Head of caudate nucleus (tissue), 42 donors: ENCODE measurements around the gene PRSS38.

Experiments
- DNase-seq, 42 donors: peaks; one replicate each; pipeline versions ENCODE4 v3.0.0 to v3.0.0-alpha.2; 2020 to 2021; ENCODE audit warnings: mixed read lengths in 7 of 42
- intact Hi-C: fragments of 100-400 bp; cut with DNase I; formaldehyde crosslinking; loops from one replicate; pipeline ENCODE4 v1.15.0; 2022

The PRSS38 gene

GRCh38 chr1:227815468-227816409 lies at the start of gene PRSS38:
Gene PRSS38, plus strand, starts transcription at chr1:227815675. Its CDS starts 42 bp downstream, at chr1:227815717.
- intact Hi-C loops = no loop called here
- DNase-seq = no peak

DNA sequence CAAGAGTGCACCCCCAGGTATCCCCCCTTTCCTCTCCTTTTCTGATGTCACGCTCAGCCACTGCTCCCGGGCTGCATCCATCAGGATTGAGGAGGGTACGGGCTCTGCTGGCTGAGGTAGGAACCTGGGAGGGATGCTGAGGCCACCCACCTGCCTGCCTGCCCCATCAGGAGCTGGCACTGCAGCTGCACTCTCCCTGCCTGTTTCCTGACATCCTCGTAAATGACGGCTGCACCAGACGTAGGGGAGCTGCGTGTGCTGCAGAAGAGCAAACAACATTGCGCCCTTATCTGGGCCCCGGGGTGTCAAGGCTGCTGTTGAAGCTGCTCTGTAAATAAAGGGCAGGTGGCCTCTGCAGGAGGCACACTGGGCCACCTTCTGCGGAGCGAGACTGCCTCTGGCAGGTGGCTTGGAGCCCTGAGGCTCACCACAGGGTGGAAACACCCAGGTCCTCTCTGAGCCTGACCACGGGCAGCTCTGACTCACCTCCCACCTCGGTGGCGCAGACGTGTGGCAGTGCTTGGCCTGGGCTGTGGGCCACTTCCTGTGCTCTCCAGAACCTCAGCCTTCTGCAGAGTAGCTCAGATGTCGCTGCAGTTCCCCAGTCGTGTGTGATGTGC lies 49.4 kb upstream of the PRSS38 start:
- peak in 33 of 42 donors; percentile 38 to 89 (median 62) for DNase-seq
- intact Hi-C loops = no loop called here

GRCh38 chr1:227766653-227767277 lies 48.7 kb upstream of the PRSS38 start:
- no peak for DNase-seq
- intact Hi-C loops = no loop called here

GRCh38 chr1:227767401-227768124 lies 47.9 kb upstream of the PRSS38 start:
- intact Hi-C loops = no loop called here
- DNase-seq = no peak

DNA sequence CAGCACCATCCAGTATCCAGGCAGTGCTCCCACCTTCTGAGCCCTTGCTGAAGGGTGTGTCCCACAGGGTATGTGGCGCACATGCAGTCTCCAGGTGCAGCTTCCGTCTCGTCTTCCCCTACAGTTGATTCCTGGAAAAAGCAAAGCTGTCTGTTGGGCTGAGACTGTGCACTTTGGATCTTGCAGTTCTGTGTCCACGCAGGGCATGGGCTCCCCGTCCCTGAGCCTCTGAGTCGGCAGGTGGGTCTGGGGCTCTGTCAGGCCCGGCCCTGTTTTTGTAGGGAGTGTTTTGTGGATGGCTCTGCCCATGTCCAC lies 47.4 kb upstream of the PRSS38 start:
- intact Hi-C loops = no loop called here
- peak in 15 of 42 donors; percentile 21 to 65 (median 50) for DNase-seq

DNA sequence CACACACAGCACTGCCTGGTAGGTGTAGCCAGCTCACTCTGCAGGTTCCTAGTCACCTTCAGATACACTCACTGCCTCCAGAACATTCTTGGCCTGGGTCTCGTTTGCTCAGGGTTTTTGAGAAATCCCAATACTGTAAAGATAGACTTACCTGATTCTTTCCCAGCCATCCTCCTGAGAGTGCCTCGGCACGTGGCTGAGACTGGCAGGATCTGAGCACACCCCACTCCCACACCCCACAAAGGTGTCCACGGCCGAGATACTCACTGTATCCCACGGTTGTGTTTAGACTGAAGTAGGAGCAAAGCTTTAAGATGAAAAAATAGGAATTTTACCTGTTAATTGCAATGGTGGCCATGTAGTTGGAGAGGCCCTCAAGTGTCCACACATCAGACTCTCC lies 46.8 kb upstream of the PRSS38 start:
- intact Hi-C loops = no loop called here
- peak in 1 of 42 donors; percentile 14 for DNase-seq

- DNase-seq = no peak
- intact Hi-C loops = no loop called here
Observed at GRCh38 chr1:227769047-227769935, 46.2 kb upstream of the PRSS38 start.

DNA sequence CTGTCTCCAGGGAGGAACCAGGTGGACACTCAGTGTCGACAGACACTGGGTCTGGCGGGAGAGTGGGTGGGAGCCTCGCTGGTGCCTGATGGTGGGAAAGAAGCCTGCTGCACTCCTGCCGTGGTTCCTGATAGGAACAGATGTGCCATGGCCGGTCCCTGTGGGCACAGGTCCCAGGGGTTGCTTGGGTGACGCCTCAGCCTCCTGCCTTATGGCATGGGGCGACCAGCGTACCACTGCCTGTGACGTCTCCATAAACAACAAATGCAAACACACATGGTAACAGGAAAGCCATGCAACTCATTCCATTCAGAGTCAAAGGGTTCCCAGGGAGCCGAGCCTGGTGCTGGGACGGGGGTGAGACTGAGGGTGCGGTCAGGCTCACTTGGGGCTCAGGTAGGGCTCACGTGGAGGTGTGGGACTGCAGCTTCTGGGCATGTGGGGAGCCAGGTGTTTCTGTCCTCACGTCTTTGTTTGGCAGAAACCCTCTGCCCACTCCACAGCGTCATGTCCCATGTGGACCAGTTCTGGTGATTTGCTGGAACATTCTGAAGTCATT lies 45.5 kb upstream of the PRSS38 start:
- DNase-seq = no peak
- intact Hi-C loops = no loop called here

GRCh38 chr1:227770812-227771211 lies 44.7 kb upstream of the PRSS38 start:
- no peak for DNase-seq
- intact Hi-C loops = no loop called here

DNA sequence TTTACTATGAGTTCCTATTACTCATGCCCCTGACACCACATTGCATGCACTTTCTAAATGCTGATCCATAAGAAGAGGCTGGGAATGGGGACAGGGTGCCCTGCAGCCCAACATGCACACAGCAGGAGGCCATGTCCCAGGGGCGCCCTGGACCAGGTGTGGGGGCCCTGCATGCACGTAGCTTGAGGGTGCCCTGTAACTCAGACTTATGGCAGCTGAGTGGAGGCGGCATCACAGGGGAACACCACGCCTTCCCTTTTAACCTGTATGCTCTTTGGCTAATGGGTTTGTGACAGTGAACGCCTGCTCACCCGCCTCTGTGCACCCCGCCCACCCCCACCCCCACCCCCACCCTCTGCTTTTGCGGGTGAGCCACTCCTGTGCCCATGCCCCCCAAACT lies 44.1 kb upstream of the PRSS38 start:
- DNase-seq = peak in 7 of 42 donors; percentile 28 to 65 (median 44)
- intact Hi-C loops = no loop called here

DNA sequence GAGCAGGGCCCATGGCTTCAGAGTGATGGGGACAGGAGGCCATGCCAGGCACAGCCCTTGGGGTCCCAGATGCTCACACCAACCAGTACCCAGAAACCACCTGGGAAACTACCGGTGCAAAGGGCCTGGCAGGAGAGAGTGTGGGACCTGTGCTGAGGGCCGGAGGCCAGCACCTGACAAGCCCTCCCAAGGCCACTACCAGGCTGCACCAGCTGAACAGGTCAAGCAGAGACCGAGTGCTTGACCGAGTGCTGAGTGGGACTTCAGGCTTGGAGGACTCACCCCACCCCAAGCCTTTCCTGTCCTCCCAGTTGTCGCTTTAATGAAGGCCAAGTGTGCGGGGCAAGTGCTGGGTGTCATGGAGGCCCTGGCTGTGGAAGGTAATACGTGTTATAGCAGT lies 43.7 kb upstream of the PRSS38 start:
- intact Hi-C loops = no loop called here
- DNase-seq = peak in 1 of 42 donors; percentile 10

DNA sequence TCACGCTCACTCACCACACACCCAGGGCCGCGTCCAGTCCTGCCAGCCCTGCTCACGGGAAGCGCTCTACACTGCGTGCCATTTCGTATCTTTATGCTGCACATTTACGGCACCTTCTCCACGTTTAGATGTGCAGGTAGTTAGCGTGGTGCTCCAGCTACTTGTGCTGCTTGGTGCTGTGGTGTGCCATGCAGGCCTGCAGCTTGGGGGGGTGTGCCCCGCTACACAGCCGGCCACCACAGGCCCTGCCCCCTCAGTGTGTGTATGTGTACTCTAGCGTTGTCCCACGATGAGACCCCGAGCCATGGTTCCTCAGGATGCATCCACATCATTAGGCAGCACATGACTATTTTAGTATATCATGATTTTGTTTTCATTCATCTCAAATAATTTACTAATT lies 41.9 kb upstream of the PRSS38 start:
- DNase-seq = no peak
- intact Hi-C loops = no loop called here

- intact Hi-C loops = no loop called here
- no peak for DNase-seq
Observed at GRCh38 chr1:227774051-227774731, 41.3 kb upstream of the PRSS38 start.

DNA sequence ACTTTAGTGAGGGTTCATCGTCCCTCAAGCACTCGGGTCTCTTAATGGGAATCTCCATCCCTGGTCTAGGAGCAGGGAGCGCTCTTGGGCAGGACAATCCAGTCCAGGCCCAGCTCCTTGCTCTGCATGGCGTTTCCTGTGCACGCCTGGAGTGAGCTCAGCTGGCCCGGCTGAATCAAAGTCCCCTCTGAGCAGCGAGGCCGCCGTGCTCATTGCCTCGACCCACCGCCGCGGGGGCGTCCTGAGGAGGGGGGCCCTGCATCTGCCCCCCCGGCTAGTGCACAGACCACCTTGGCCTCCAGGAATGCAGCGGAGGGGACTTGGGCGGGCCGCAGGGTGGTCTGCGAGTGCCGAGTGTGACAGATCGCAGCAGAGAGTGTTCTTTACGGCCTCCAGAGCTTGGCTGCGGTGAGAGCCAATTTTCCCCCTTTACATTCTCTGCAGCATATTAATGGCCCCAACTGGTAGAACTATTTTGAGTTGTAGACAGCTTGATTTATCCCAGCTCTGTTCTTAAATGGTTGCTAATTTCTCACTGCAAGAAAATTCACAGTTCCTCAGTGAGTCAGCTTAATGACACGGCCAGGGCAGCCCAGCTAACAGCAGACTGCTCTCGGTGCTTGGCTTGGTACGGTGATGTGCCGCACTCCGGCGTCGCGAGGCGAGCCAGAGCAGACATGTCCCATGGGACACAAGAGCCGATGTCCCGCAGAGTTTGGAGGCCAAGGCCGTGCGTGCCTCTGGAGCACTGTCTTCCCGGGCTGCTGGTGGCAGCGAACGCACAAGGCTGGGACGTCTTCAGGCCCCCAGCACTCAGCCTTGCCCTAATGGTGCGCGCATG lies 40.4 kb upstream of the PRSS38 start:
- DNase-seq = peak in 4 of 42 donors; percentile 32 to 65 (median 48)

DNA sequence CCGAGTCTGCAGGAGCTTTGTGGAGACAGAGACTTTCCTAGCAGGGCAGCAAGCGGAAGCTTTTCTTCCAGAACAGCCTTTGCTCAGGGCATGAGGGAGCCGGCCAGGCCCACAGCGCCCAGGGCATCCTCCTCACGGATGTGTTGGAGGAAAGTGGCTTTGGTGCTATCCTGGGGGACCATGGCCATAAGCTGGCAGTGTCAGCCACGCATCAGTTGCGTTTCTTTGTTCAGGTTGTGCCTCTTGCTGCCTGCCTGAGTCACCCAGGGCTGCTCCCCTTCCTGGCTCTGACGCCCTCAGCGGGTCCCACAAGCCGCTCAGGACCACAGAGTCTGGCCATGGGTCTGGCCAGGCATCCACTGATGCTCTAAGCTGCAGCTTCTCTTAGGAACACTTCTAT lies 39.6 kb upstream of the PRSS38 start:
- peak in 1 of 42 donors; percentile 30 for DNase-seq
- intact Hi-C loops = no loop called here

More for the DNA sequence above, 40.4 kb upstream of the PRSS38 start:
- intact Hi-C loops = no loop called here

GRCh38 chr1:227776331-227776771 lies 39.1 kb upstream of the PRSS38 start:
- DNase-seq = peak in 1 of 42 donors; percentile 18

GRCh38 chr1:227777156-227777555 lies 38.3 kb upstream of the PRSS38 start:
- DNase-seq = peak in 3 of 42 donors; percentile 11 to 27 (median 25)
- intact Hi-C loops = no loop called here

More at GRCh38 chr1:227776331-227776771, 39.1 kb upstream of the PRSS38 start:
- intact Hi-C loops = no loop called here
